Uterus (tissue), 4 donors: ENCODE results near the gene ARL1. TPM values are rescaled to one million over a fixed set of nuclear protein-coding genes. Genes with fewer than 3 reads are reported as not detected.
A peak's percentile ranks its signal among the peaks of the same experiment; 100 is the strongest.
"Not testable (repeated sequence)": the region's sequence is repeated elsewhere in the genome, so short reads cannot be mapped to it uniquely, and the experiment has no call there.

ENCODE experiments used
- DNase-seq, 2 donors: peaks; one replicate each; pipeline ENCODE4 v3.0.0-alpha.2; 2019 to 2020
- H3K27ac ChIP-seq, 2 donors: fragments of 200-600 bp; sonication (generic); 1 replicate in 1 of 2; 2 replicates in 1 of 2; pipeline ENCODE4 v1.5.1; 2016 to 2018
- H3K27me3 ChIP-seq, 2 donors: fragments of 200-600 bp; sonication (generic); one replicate each; pipeline ENCODE4 v1.5.1; 2018 to 2019; ENCODE audit warnings: control low read depth in 1 of 2
- H3K36me3 ChIP-seq, 2 donors: fragments of 200-600 bp; sonication (generic); one replicate each; pipeline ENCODE4 v1.5.1; 2019; ENCODE audit warnings: control low read depth in 1 of 2
- H3K4me1 ChIP-seq, 2 donors: fragments of 200-600 bp; sonication (generic); one replicate each; pipeline ENCODE4 v1.5.1; 2018 to 2019; ENCODE audit warnings: control low read depth in 1 of 2
- H3K4me3 ChIP-seq, 2 donors: fragments of 200-600 bp; sonication (generic); 1 replicate in 1 of 2; 2 replicates in 1 of 2; pipeline ENCODE4 v1.5.1; 2018 to 2019; ENCODE audit warnings: mild to moderate bottlenecking in 1 of 2
- H3K9me3 ChIP-seq, 2 donors: fragments of 200-600 bp; sonication (generic); one replicate each; pipeline ENCODE4 v1.5.1; 2019; ENCODE audit warnings: control low read depth in 1 of 2
- POLR2A ChIP-seq, 2 donors: fragments of 450-650 bp; IDR thresholded peaks; one replicate each; pipeline ENCODE4 v1.6.1; 2016; ENCODE audit warnings: antibody characterized with exemption in 2 of 2, mild to moderate bottlenecking in 1 of 2, moderate library complexity in 1 of 2
- intact Hi-C: fragments of 100-400 bp; cut with DNase I; formaldehyde crosslinking; loops from one replicate; pipeline ENCODE4 v1.15.1; 2023; ENCODE audit warnings: low total_unique reads
- total RNA-seq, 4 donors: library from RNA; depleted of rRNA in 3 of 4; stranded (reverse); fragments of >200 nt in 3 of 4; gene quantifications; one replicate each; pipeline versions ENCODE4 v1.1.0 to v1.2.4, GENCODE V29; 2014 to 2023
- TF ChIP-seq, protein P1 (sequence below), 4 experiments: fragments of 200-600 bp in 2 of 4; fragments of 450-650 bp in 2 of 4; sonication (generic) in 2 of 4; IDR thresholded peaks; one replicate each; pipeline ENCODE4 v1.5.1; 2016 to 2019; ENCODE audit warnings: antibody characterized with exemption in 4 of 4, mild to moderate bottlenecking in 2 of 4, moderate library complexity in 1 of 4
- donor health status: DM: yes; HTN: yes; CAD: no.

The ARL1 gene
- total RNA-seq, 4 donors from 2014 or later = 26.6 to 164 (median 61.6) TPM

DNA sequence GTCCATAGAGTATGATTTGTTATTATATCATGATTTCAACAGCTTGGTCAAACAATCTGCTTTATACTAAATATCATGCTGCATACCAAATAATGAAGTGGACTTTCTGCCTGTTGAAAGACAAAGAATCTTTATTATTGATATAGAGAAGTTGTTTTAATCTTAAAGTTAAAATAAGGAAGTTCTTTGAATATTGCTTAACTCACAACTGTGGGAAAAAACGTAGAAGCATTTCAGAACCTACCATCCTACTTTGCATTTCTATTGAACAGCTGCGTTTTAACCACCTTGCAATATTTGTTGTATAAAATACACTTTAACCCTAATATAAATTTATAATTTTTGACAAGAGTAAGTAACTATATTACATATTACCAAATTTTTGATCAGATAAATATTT, 22.9 kb upstream of the ARL1 start:
- no peaks in the 10 kb centered on the region for H3K27me3 ChIP-seq
- H3K27ac ChIP-seq = no peak overlapping the region
- no peaks in the 10 kb centered on the region for H3K9me3 ChIP-seq
- intact Hi-C loops = no loop called here
- no peak for DNase-seq
- no peak for TF ChIP-seq POLR2A (IDR thresholded peaks at IDR 0.05)
- TF ChIP-seq, protein P1, sequence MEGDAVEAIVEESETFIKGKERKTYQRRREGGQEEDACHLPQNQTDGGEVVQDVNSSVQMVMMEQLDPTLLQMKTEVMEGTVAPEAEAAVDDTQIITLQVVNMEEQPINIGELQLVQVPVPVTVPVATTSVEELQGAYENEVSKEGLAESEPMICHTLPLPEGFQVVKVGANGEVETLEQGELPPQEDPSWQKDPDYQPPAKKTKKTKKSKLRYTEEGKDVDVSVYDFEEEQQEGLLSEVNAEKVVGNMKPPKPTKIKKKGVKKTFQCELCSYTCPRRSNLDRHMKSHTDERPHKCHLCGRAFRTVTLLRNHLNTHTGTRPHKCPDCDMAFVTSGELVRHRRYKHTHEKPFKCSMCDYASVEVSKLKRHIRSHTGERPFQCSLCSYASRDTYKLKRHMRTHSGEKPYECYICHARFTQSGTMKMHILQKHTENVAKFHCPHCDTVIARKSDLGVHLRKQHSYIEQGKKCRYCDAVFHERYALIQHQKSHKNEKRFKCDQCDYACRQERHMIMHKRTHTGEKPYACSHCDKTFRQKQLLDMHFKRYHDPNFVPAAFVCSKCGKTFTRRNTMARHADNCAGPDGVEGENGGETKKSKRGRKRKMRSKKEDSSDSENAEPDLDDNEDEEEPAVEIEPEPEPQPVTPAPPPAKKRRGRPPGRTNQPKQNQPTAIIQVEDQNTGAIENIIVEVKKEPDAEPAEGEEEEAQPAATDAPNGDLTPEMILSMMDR (IDR thresholded peaks at IDR 0.05) = no peak
- no peak overlapping the region for H3K4me3 ChIP-seq
- H3K36me3 ChIP-seq = no peaks in the 10 kb centered on the region
- H3K4me1 ChIP-seq = no peaks in the 10 kb centered on the region

DNA sequence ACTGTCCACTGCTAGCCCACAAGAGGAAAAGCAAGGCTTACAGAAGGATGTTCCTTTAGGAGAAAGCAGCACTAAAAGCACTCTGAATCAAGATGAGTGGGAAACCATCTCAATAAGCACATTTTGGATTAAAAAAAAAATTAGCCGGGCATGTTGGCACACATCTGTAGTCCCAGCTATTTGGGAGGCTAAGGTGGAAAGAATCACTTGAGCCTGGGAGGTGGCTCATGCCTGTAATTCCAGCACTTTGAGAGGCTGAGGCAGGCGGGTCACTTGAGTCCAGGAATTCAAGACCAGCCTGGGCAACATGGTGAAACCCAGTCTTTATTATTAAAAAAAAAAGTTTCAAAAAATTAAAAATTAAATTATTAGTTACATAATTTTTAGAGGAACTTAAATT, 17.0 kb upstream of the ARL1 start:
- Histone ChIP-seq H3K4me1 (no peaks in the 10 kb centered on the region), H3K36me3 (no peaks in the 10 kb centered on the region), H3K4me3 (no peak overlapping the region), H3K27me3 (no peaks in the 10 kb centered on the region), H3K27ac (no peak overlapping the region), H3K9me3 (no peaks in the 10 kb centered on the region)
- no peak for TF ChIP-seq POLR2A (IDR thresholded peaks at IDR 0.05)
- TF ChIP-seq, protein P1 (IDR thresholded peaks at IDR 0.05) = no peak
- DNase-seq = no peak
- intact Hi-C loops = no loop called here

DNA sequence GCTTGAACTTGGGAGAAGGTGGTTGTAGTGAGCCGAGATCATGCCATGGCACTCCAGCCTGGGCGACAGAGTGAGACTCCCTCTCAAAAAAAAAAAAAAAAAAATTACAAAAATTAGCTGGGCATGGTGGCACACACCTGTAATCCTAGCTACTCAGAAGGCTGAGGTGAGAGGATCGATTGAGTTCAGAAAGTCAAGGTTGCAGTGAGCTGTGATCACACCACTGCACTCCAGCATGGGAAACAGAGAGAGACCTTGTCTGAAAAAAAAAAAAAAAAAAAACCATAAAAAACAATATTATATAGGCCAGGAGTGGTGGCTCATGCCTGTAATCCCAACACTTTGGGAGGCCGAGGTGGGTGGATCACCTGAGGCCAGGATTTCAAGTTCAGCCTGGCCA, 14.5 kb upstream of the ARL1 start:
- DNase-seq, H3K4me1 ChIP-seq, H3K27me3 ChIP-seq, H3K36me3 ChIP-seq, H3K9me3 ChIP-seq, intact Hi-C loops, H3K4me3 ChIP-seq, H3K27ac ChIP-seq: not testable (repeated sequence)

DNA sequence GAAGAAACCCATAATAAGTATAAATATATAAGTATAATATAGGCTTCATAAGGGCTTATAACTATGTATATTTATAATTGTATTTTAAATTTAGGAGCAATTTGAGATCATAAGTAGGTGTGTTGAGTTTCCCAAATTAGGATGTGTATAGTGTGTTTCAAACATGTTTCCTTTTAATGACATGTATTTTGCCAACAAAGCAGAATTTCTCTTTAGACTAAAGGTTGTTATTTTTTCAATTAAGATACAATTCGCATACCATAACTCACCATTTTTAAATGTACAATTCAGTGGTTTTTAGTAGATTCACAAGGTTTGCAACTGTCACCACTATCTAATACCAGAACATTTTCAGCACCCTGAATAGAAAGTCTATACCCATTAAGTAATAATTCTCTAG, 7.7 kb upstream of the ARL1 start:
- intact Hi-C loops = no loop called here
- TF ChIP-seq, protein P1 (IDR thresholded peaks at IDR 0.05) = no peak
- no peak for TF ChIP-seq POLR2A (IDR thresholded peaks at IDR 0.05)
- Histone ChIP-seq H3K4me1 (no peaks in the 10 kb centered on the region), H3K27ac (no peak overlapping the region), H3K27me3 (no peaks in the 10 kb centered on the region), H3K36me3 (no peaks in the 10 kb centered on the region), H3K9me3 (no peaks in the 10 kb centered on the region), H3K4me3 (no peak overlapping the region)
- no peak for DNase-seq

DNA sequence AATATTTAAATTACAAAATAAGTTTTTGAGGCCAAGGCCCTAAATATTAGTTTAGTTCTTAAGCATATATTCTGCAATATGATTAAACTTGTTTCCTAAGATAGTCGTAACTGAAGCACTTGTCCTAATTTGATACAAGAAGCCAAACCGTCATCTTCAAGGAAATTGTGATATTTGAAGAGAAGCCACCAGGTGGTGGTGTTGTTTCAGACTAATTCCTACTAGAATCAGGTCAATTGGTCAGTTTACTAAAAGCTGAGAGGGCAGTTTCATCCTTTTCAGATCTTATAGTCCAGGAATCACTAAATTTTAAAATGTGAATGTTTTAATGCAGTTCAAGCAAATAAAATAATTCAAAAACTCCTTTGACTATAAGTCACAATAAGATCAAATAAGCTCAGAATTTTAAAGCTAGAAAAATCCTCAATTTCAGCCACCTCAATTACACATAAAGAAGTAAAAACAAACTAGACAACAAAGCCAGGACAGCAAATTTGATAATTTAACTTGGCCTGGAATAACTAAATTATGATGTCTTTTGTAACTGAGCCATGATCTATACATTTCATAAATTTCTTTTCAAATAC, 7.1 kb upstream of the ARL1 start:
- Histone ChIP-seq H3K9me3 (no peaks in the 10 kb centered on the region), H3K4me1 (no peaks in the 10 kb centered on the region), H3K27me3 (no peaks in the 10 kb centered on the region), H3K27ac (no peak overlapping the region), H3K4me3 (no peak overlapping the region), H3K36me3 (no peaks in the 10 kb centered on the region)
- intact Hi-C loops = no loop called here
- TF ChIP-seq, protein P1 (IDR thresholded peaks at IDR 0.05) = peak; percentile 32 to 63 (median 52)
- no peak for TF ChIP-seq POLR2A (IDR thresholded peaks at IDR 0.05)
- peak in 1 of 2 donors; percentile 27 for DNase-seq

- intact Hi-C loops, H3K9me3 ChIP-seq, H3K4me3 ChIP-seq, H3K27me3 ChIP-seq, H3K27ac ChIP-seq, DNase-seq, H3K4me1 ChIP-seq, H3K36me3 ChIP-seq: not testable (repeated sequence)
Observed at GRCh38 chr12:101410169-101410568, 2.6 kb upstream of the ARL1 start.
